ENCODE measurements around the gene CPEB3.
A peak's percentile ranks its signal among the peaks of the same experiment; 100 is the strongest.

Gene CPEB3

GRCh38 chr10:92087750-92088395 is 203.0 kb downstream of the CPEB3 start:
- H3K4me1 Mint-ChIP-seq, result peaks cover 5% of the 10 kb centered on the region
- no peak overlapping the region for H3K4me3 Mint-ChIP-seq
- H3K36me3 Mint-ChIP-seq (ENCODE audit: low read depth), result no peaks in the 10 kb centered on the region
- no peak overlapping the region for H3K27ac Mint-ChIP-seq
- TF ChIP-seq, protein P1, sequence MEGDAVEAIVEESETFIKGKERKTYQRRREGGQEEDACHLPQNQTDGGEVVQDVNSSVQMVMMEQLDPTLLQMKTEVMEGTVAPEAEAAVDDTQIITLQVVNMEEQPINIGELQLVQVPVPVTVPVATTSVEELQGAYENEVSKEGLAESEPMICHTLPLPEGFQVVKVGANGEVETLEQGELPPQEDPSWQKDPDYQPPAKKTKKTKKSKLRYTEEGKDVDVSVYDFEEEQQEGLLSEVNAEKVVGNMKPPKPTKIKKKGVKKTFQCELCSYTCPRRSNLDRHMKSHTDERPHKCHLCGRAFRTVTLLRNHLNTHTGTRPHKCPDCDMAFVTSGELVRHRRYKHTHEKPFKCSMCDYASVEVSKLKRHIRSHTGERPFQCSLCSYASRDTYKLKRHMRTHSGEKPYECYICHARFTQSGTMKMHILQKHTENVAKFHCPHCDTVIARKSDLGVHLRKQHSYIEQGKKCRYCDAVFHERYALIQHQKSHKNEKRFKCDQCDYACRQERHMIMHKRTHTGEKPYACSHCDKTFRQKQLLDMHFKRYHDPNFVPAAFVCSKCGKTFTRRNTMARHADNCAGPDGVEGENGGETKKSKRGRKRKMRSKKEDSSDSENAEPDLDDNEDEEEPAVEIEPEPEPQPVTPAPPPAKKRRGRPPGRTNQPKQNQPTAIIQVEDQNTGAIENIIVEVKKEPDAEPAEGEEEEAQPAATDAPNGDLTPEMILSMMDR (IDR thresholded peaks at IDR 0.05; ENCODE audit: unreplicated experiment in 3 of 3), result peak; percentile 76 to 90 (median 86)
- no peaks in the 10 kb centered on the region for H3K9me3 Mint-ChIP-seq
- H3K27me3 Mint-ChIP-seq (ENCODE audit: low read depth), result no peaks in the 10 kb centered on the region

DNA sequence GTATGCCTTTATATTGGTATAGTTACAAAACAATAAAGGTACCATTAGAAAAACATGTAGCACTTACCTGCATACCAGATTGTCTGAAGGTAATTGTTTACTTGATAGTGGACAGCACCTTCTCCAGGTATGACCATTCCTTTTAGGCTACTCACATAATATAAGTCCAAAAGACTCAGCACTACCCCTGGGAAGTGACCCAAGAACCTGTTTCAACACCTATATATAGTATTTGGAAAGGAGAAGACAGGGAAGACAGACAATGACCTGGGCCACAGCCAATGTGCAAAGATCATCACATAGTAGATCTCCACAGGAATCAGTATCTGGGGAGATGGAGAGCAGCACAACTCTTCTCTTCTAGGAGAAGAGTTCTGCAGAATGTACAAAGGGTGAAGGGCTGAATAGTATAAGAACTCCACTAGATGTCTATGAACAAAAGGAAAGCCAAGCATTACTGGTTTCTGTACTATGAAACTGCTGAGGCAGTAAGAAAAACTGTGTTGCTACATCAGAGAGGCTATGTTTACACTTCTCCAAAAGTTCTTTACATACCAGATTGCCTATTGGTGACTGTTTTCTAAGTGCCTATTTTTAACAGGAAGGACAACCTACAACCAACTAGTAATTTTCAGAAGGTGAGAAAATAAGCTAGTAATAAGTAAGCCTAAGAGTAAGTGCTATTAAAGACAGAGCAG is 208.1 kb downstream of the CPEB3 start:
- H3K36me3 Mint-ChIP-seq (ENCODE audit: low read depth), result peaks cover 7% of the 10 kb centered on the region
- H3K9me3 Mint-ChIP-seq, result no peaks in the 10 kb centered on the region
- peaks cover 2% of the 10 kb centered on the region for H3K4me1 Mint-ChIP-seq
- TF ChIP-seq, protein P1 (IDR thresholded peaks at IDR 0.05; ENCODE audit: unreplicated experiment in 3 of 3), result no peak
- no peaks in the 10 kb centered on the region for H3K27me3 Mint-ChIP-seq (ENCODE audit: low read depth)
- no peak overlapping the region for H3K27ac Mint-ChIP-seq
- no peak overlapping the region for H3K4me3 Mint-ChIP-seq

DNA sequence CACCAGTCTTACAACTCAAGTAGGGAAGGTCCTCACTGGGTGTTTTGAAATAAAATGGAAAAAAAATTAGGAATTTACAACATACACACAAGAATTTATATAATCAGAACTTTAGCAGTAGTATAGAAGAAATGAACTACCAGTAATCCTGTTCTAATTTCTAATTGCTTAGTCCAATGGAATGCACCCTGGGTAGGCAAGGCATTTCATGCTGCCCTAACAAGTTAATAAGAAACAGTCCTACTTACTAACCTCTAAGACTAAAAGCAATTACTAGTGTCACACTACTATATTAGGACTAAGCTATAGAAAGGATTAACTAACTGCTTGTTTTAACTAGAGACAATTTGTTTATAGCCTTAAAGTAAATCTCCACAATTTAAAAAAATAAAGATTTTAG is 209.2 kb downstream of the CPEB3 start:
- TF ChIP-seq, protein P1 (IDR thresholded peaks at IDR 0.05; ENCODE audit: unreplicated experiment in 3 of 3), result no peak
- Mint-ChIP-seq H3K27me3 (ENCODE audit: low read depth) (no peaks in the 10 kb centered on the region), H3K4me1 (no peaks in the 10 kb centered on the region), H3K27ac (no peak overlapping the region), H3K36me3 (ENCODE audit: low read depth) (peaks cover 7% of the 10 kb centered on the region), H3K4me3 (no peak overlapping the region), H3K9me3 (no peaks in the 10 kb centered on the region)

- Mint-ChIP-seq H3K4me1 (no peaks in the 10 kb centered on the region), H3K4me3 (no peak overlapping the region), H3K27ac (no peak overlapping the region), H3K27me3 (ENCODE audit: low read depth) (no peaks in the 10 kb centered on the region), H3K9me3 (no peaks in the 10 kb centered on the region), H3K36me3 (ENCODE audit: low read depth) (peaks cover 7% of the 10 kb centered on the region)
- TF ChIP-seq, protein P1 (IDR thresholded peaks at IDR 0.05; ENCODE audit: unreplicated experiment in 3 of 3), result no peak
Observed at GRCh38 chr10:92080244-92080643, 210.6 kb downstream of the CPEB3 start.

GRCh38 chr10:92079003-92079402 is 211.9 kb downstream of the CPEB3 start:
- no peak overlapping the region for H3K4me3 Mint-ChIP-seq

More at GRCh38 chr10:92079003-92079402, 211.9 kb downstream of the CPEB3 start:
- no peaks in the 10 kb centered on the region for H3K9me3 Mint-ChIP-seq
- H3K27ac Mint-ChIP-seq, result no peak overlapping the region
- TF ChIP-seq, protein P1 (IDR thresholded peaks at IDR 0.05; ENCODE audit: unreplicated experiment in 3 of 3), result no peak
- no peaks in the 10 kb centered on the region for H3K27me3 Mint-ChIP-seq (ENCODE audit: low read depth)
- peaks cover 7% of the 10 kb centered on the region for H3K36me3 Mint-ChIP-seq (ENCODE audit: low read depth)
- H3K4me1 Mint-ChIP-seq, result no peaks in the 10 kb centered on the region
